Dermis microvascular lymphatic vessel endothelial cell (primary cell): ENCODE results near the gene HMX1. TPM values are rescaled to one million over a fixed set of nuclear protein-coding genes. Genes with fewer than 3 reads are reported as not detected.

Source experiments
- DNase-seq, 2 donors: peaks; one replicate each; pipeline versions ENCODE4 v3.0.0 to v3.0.0-alpha.2; 2010; ENCODE audit warnings: low read depth in 2 of 2
- total RNA-seq: library from RNA; depleted of rRNA; stranded (reverse); fragments of >200 nt; gene quantifications from 2 replicates; pipeline ENCODE4 v1.2.1, GENCODE V29; 2014

HMX1 gene
- total RNA-seq, 1 donor from 2014 or later = not detected

DNA sequence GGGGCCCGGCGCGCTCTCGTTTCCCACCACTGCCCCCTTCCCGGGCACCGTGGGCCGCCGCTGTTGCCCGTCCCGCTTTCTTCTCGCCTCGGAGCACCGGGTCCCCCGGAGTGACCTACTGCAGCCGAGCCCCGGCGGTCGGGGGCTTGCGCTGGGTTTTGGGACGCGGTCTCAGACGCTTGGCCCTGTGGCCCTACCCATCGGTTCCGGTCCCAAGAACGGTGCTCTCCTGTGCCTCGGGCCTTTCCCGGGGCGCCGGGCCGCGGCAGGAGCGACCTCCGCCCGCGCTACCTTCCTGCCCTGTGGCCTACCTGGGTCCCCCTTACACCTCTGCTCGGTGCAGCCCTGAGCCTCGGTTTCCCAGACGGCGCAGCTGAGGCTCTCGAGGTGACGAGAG is 21.6 kb upstream of the HMX1 start:
- no peak for DNase-seq

DNA sequence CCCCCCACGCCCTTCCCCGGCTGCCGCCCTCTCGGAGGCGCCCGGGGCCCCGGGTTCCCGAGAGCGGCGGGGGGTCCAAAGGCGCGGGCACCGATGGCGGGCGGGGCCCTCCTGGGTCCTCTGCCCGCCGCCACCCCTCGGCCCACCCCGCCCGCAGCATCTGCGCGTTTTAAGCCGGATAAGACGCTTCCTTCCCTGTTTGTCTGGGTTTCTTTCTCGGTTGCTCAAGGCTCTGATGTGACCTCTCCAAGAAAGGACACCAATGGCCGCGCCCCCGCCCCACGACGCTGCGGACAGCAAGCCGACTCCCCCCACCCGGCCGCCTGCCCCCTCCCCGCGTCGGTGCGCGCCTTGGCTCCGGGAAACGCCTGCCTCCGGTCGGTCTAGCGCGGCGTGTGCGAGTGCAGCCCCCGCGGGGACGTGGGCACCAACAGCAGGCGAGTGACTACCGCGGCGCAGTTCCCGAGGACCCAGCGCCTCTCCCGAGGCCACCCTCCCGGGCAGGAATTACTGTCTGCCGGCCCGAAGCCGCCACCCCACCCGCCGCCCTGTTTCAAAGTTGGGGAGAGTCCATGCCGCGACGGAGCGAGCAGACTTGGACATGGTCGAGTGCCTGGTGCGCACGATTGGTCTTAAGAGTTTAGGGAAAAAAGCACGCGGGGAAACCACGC is 21.1 kb upstream of the HMX1 start:
- no peak for DNase-seq

DNA sequence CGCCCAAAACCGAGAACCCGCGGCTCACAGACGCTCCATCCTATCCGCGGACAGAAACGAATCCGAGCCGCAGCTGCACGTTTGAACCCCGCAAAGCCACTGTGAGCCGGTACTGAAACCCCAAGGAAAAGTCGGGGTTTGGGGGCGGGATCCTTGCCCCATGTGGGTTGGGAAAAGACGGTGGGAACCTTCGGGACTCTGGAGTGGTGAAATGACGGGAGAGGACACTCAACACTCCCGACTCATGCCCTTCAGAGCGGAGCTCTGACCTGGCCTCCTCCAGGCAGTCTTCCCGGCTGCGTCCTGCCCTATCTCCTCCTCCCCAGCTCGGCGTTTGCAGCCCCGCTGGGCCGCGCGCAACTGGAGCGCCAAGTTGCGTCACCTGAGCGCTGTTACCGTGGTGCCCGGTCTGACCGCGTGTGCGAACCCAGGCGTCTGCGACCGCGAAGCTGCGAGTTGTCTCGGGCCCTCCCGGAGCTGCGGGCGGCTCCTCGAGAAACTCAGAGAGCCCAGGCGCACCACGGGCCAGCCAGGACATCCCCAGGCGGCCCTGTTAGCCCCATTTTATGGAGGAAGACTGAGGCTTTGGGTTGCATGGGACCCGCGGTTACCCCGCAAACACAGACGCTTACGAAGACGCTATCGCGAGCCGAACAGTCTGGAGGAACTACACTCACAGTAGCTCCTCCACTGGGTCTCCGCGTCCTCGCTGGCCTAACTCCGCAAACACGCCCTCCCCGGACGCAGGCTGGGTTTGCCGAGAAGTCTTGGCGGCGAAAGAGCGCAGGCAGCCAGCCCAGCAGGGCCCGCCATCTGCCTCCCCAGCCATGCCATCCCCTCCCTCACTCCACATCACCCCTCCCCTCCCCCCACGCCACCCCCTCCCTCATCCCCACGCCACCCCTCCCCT is 20.3 kb upstream of the HMX1 start:
- DNase-seq = no peak

DNA sequence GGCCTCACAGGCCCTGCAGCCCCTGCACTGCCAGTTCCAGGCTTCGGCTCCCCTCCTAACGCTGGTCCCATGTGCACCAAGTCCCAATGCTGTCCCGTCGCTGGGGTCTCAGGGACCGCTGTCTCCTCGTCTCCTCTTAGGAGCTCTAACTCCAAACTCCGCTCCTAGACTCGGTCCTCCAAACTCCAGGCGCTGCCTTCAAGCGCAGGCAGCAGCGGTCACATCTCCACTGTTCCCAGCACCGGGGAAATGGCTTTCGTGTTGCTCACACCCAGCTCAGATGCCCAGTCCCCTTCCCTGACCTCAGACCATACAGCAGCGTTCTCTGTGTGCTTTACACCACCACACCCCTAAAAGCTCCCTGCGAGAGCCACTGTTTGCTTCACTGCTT is 19.6 kb upstream of the HMX1 start:
- no peak for DNase-seq

DNA sequence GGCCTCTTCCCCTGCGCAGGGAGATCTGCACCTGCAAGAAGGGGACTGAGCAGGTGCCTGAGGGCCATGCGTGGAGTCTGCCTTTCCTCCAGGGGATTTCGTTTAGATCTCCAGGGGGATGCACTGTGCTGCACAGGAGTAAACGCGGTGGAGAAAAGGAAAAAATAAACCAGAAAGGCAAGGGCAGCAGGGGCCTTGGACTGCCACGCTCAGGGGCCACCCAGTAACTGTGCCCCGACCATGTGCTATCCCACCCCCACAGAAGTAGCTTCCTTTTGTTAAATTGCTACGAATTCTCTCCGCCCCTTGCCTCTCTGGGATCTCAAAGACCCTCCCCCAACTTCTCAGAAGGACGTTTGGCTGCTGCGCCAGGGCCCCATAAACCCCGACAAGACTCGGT is 17.2 kb upstream of the HMX1 start:
- no peak for DNase-seq

DNA sequence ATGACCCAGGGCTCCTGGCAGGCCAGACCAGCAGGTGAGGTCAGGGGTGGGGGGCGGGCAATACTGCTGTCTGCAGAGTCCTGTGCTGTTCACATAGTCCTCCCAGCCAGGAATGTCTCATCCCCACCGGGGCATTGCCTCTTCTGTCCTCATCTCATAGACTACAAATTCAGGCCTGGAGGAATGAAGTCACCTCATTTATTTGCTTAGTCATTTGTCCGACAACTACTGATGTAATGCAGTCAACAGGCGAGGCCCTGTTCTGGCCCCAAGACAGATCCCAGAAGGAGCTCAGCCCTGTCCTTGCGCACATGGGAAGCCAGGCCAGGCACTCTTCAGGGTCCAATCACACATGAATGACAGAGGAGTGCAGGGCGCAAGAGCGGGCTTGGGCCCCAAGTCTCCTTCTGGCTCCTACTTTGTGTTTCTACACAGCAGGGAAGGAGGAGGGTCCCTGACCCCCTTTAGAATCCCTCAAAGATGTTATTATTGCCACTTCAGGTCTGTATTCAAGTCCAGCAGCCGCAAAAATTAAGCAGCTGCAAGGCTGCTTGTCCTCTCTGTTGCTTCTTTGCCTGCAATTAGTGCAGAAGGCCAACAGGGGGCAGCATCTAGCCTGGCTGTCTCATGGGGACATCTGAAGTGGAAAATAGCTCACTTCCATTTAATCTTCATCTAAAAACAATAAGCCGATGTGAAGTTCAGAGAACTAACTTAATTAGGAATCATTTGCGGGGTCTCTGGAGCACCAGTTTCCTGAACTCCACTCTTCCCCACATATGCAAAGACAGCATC is 15.2 kb upstream of the HMX1 start:
- no peak for DNase-seq

DNA sequence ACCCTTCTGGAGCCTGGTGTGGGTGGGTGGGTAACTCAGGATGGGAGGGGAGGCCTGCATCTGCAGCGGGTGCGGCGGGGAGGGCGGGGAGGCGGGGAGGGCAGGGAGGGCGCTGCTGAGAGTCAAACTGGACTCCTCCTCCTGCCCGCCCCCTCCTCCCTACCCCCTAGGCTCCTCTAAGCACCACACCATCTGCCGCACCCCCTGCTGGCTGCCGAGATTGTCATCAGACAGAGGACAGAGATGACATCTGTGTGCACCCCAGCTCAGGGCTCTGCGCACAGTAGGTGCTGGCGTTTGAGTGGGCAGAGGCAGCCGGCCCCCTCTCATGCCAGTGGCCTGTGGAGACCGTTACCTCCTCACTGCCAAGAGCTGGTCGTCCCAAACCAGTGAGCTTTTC is 10.6 kb upstream of the HMX1 start:
- no peak for DNase-seq

DNA sequence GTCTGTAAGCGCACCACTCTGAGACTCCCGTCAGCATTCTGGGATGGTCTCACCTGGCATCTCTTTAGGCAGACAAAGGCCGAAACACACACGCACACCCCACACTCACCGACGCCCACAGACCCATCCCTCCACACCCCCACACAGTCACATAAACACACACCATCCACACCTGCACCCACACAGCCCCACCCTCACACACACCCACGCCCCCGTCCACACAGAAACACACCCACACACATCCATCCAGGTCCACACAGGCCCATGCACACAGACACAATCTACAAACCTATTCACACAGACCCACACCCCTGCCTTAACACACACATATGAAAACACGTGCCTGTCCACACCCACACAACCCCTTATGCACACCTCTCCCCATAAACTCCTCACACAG is 9.2 kb upstream of the HMX1 start:
- no peak for DNase-seq

DNA sequence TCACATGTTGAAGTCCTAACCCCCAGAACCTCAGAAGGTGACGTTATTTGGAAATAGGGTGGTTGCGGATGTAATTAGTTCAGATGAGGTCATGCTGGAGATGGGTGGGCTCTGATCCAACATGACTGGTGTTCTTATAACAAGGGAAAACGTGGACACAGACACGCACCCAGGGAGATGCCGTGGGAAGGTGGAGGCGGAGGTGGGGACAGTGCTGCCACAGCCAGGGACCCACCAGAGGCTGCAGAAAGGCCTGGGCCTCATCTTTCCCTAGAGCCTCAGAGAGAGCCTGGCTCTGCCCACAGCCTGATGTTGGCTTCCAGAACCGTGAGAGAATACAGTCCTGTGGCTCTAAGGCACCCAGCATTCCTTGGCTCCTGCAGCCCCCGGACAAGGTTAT is 7.9 kb upstream of the HMX1 start:
- DNase-seq = no peak

DNA sequence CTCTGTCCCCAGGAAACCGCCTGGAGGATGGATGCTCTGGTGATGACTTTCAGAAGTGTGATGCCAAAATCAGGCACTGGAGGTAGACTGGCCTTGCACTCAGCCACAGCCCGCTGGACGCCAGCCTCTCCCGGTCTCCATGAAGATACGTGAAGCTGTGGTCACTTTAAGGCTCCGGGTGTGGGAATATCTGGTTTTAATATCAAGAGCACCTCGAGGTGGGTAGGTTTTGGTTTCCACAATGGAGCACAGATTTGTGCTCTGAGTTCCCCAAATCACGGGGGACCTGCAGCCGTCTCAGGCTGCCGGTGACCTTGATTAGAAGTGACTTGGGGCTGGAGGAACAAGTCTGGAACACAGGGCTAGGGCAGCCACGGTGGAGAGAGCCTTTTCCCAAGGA is 6.8 kb upstream of the HMX1 start:
- DNase-seq = no peak

DNA sequence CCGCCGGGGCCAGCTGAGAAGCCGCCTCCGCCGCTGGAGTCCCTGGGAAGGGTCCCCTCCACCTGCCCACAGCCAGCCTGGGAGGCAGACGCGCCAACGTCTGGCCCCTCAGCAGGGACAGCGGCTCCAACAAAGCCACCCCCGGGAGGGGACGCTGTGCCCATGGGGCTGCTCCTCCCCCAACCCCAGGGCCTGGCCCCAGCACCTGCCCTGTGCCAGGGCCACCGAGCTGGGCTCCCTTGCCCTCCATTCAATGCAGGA is 6.1 kb upstream of the HMX1 start:
- no peak for DNase-seq

DNA sequence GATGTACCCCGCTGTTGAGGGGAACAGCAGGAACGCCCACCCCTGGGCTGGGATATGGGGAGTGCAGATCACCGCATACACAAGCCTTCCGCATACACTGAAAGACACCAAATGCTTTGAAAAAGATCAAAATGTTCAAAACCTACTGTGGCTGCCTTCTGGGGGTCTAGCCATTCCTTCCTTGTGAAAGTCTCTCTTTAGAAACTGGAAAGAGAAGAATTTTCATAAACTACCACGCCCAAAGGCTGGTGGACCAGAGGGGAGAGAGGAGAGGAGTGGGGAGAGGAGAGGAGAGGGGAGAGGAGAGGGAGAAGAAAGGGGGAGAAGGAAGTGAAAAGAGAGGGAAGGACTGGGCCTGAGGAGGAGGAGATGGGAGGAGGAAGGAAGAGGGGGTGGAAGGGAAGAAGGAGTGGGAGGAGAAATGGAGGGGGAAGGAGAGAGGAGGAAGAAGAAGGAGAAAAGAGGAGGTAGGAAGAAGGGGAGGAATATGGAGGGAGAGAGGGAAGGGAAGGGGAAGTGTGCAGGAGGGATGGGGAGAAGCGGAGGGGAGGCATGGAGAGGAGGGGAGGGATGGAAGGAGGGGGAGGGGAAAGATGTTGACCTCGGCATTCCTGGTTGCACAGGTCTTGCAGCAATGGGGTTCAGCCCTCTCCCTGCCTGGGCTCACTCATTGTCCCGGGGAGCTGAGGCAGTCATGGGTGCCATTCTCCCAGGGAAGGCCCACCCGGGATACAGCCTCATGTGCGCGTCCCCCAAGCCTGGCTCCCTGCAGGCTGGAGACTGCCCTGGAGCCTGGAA is 5.5 kb upstream of the HMX1 start:
- no peak for DNase-seq

DNA sequence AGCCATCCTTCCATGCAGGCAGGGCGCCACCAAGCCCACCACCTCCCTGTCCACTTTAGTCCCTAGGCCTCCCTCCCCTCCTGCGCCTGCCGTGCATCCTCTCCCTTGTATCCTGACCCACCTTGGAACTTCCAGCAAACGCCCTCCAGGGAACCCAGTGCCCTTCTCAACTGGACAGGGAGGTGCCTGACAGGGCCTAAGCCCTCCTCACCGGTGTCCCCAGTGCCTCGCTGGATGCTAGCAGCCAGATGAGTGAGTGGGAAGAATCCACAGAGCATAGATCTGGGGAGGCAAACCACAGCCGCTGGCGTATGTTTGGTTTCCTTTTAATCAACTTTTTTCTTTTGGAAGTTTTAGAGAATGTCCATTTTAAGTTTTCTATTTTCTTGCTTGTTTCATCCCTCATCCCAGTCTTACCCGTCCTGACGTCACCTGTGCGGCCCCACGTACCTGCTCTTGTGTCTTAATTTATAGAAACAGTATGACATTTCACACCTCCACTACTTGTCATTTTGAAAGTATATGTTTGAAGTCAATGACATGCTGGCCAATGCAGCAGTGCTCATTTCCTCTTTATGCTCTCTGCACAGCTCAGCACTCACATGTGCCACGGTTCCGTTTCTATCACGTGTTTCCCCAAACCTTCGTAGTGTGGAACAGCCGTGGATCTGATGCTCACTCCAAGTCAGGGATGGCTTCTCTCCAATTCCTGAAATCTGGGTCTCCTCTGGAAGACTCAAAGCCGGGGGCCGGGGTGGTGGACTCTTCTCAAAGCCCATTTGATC is 3.4 kb upstream of the HMX1 start:
- DNase-seq = no peak

DNA sequence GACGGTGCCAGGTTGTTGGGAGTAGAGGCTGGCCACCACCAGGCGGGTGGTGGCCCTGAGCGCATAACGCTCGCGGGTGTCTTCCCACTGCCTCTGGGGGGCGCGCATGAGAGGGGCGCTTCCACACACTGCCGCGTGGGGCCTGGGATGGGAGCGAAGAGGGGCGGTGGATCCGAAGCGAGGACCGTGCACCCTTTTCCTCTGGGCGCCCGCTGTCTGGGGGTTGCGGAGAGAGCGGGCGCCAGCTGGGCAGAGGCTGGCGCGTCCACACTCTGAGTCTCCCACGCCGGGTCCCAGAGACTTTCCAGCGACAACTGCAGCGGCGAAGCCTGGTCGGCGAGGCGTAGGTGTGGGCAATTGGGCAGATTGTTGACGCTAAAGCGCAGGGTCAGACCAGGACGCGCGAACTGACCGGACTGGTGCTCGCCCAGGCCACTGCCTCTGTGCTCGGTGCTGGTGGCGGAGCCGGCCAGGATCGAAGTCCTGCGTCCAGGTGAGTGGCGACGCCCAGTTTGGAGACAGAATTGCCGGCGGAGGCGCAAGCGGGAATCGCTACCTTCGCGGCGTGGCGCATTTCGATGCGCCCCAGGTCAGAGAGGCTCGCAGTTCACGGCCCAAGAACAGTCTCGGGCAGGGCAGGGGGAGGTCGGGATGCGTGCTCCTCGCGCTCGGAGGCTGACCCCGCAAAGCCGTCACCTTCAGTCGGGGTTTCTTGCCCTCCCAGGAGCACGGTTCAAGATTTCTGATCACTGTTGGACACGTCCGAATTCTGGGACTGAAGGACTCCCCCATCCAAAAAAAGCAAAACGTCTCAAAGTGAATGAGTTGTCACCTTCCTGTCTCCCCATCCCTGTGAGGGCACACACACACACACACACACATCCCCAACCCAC is 2.6 kb upstream of the HMX1 start:
- DNase-seq = no peak

DNA sequence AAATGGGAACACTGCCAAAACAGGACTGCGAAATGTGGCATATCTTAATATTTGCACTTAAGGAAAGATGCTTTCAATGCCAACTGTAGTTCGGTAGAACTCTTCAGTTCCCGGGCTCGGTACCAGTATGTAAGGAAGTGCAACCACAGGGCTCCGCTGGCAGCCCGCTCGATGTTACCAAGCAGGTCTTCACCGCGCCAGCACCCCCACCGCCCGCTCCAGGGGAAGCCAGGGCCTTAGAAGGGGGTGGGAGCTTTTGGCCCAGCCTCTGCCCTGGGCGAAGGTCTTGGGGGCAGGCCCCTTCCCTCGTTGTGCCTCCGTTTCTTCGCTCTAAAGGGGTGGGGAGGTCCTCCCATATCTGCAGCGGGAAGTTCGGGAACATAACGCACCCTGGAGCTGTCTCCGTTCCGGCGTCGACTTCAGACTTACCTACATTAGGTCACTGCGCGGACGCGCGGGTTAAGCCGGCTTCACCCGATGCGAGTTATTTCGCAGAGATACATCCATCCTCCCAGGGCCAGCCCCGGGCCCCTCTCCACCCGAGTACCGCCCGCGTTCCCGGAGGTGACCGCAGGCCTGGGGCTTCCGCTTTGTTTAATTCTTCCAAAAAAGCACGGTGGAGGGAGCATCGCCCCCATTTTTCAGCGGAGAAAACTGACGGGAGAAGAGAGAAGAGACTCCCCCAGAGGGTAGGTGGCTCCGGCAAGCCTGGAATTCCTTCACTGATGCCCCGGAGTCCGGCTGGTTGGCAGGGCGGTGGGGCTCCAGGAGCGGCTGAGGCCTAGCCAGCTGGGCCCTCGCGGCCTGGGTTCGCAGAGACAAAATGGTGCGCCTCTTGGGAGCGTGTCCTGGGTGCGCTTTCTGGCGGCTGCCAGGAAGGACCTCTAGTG is 1.0 kb upstream of the HMX1 start:
- DNase-seq = no peak

DNA sequence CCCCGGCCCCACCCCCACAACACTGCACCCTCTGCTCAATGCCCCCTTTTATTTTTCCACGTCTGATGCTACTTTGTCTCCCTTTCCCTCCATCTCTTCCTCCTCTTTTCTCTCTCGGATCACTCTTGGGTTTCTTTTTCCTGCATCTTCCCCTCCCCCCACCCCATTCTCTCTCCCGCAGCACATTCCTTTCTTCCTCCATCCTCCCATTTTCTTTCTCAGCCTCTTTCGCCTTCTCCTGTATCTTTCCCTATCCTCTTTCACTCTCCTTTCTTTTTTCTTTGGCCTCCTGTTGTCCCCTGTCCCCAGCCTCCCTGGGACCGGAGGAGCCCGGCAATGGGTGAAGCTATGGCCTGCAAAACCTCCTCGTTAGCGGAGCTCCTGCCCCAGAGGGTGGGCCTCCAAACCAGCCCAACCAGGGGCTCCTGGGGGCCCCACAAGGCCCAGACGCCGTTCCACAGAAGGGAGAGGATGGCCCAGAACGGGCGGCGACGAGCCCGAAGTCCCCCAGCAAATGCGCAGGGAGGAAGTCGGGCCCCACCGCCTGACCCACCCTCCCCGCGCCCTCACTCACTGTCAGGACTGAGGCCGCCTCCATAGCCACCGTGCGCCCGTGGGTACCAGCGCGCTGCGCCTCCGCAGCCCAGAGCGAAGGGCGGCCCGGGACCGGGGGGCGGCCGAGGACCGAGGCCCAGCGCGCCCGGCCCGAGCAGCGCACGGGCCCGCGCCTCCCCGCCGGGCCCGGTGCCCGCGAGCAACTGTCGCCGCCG is 807 bp downstream of the HMX1 start:
- no peak for DNase-seq

DNA sequence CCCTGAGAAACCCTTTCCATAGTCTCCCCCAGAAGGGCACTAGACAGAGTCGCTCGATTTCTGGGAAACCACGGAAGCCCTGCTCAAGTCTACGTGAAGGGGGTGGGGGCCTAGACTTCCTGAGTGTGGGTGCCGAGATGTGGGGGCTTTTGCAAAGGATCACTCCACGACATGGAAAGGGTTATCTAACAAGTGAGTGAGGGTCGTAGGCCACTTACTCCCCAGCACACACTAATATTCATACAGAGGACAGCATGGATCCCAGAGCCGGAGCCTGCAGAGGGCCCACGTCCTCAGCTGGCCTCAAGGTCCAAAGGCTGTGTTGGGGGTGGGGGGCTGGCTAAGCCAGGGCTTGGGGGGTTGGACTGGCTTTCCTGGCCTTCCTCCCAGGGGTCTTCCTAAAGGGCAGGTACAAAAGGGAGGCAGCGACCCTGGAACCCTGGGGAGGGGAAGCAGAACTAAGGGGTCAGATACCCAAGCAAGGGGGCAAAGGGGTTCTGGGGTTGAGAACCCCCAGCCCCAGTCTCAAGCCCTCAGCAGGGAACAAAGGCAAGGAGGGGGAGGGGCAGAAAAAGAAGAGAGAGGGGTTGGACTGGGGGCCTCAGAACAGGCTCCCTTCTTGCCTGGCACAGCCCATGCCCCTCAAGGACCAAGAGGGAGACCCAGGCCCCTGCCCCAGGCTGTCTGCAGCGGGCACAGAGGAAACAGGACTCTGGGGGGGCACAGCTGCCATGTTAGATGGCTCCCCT is 1.6 kb downstream of the HMX1 start:
- DNase-seq = no peak
